Measurements from ENCODE around the gene ZNRF3. TPM values are rescaled to one million over a fixed set of nuclear protein-coding genes. Genes with fewer than 3 reads are reported as not detected.

Gene ZNRF3
- polyA plus RNA-seq, 1 experiment, result 1.1 TPM

GRCh38 chr22:29012101-29012433 is 128.7 kb downstream of the ZNRF3 start:
- Histone ChIP-seq H3K4me3 (ENCODE audit: low read depth, low read length) (no peak overlapping the region), H3K36me3 (ENCODE audit: control insufficient read depth, insufficient read depth, low read length) (no peaks in the 10 kb centered on the region), H3K27me3 (ENCODE audit: control insufficient read depth, insufficient read depth, low read length) (no peaks in the 10 kb centered on the region)
- no peak for DNase-seq (ENCODE audit: low read depth)
- ChIA-PET POLR2A (no interaction called here), CTCF (interaction anchor here (0.8 to 1.1 kb wide), 2 partner anchors 25 to 411 kb away, joined by 3 to 4 read pairs; no protein-coding TSS in a partner anchor)
- TF ChIP-seq, protein P1, sequence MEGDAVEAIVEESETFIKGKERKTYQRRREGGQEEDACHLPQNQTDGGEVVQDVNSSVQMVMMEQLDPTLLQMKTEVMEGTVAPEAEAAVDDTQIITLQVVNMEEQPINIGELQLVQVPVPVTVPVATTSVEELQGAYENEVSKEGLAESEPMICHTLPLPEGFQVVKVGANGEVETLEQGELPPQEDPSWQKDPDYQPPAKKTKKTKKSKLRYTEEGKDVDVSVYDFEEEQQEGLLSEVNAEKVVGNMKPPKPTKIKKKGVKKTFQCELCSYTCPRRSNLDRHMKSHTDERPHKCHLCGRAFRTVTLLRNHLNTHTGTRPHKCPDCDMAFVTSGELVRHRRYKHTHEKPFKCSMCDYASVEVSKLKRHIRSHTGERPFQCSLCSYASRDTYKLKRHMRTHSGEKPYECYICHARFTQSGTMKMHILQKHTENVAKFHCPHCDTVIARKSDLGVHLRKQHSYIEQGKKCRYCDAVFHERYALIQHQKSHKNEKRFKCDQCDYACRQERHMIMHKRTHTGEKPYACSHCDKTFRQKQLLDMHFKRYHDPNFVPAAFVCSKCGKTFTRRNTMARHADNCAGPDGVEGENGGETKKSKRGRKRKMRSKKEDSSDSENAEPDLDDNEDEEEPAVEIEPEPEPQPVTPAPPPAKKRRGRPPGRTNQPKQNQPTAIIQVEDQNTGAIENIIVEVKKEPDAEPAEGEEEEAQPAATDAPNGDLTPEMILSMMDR (IDR thresholded peaks at IDR 0.05; ENCODE audit: insufficient read depth, low read depth, low read length), result no peak

DNA sequence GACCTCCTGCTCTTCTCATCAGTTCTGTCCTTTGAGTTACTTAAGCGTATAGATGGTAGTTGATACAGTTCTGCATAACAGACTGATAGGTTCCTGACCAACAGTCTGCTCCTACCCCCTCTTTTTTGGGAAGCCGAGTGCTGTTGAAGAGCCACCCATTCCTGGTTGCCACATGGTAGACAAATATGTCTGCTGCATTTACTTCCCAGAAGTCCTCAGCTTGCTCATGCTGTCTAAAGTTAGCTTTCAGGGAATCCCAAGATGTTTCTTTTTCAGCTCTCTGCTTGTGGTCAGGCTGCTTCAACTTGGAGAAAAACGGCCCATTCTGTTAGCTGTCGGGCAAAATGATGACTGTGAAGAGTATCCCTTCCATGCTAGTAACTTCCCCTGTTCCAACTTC is 129.6 kb downstream of the ZNRF3 start:
- Histone ChIP-seq H3K36me3 (ENCODE audit: control insufficient read depth, insufficient read depth, low read length) (no peaks in the 10 kb centered on the region), H3K27me3 (ENCODE audit: control insufficient read depth, insufficient read depth, low read length) (no peaks in the 10 kb centered on the region), H3K4me3 (ENCODE audit: low read depth, low read length) (no peak overlapping the region)
- TF ChIP-seq, protein P1 (IDR thresholded peaks at IDR 0.05; ENCODE audit: insufficient read depth, low read depth, low read length), result no peak
- POLR2A ChIA-PET, result no interaction called here
- CTCF ChIA-PET, result interaction anchor here (1.1 to 2.4 kb wide), 3 partner anchors 9 to 412 kb away, joined by 4 to 11 read pairs (median 4); no protein-coding TSS in a partner anchor
- DNase-seq (ENCODE audit: low read depth), result no peak

DNA sequence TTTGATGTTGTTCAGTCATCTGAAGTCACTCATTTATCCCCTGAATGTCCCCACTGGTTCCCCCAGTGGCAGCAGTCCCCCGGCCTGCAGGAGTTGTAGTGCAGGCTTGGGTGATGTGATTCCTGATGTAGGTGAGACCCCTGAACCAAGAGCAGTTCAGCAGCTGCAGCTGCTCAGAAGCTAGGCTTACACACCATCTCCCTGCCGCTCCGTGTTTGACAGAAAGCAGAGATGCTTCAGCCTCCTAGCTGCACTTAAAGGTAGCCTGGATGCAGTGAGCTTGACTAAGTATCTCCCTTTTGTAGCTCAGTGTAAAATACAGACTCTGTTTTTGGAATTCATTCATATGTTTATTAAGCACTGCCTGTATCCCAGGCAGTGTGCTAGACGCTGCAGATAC is 130.9 kb downstream of the ZNRF3 start:
- Histone ChIP-seq H3K36me3 (ENCODE audit: control insufficient read depth, insufficient read depth, low read length) (no peaks in the 10 kb centered on the region), H3K4me3 (ENCODE audit: low read depth, low read length) (no peak overlapping the region), H3K27me3 (ENCODE audit: control insufficient read depth, insufficient read depth, low read length) (no peaks in the 10 kb centered on the region)
- ChIA-PET CTCF (interaction anchor here (1.6 to 2.4 kb wide), 2 partner anchors 9 to 14 kb away, joined by 6 to 11 read pairs; no protein-coding TSS in a partner anchor), POLR2A (no interaction called here)
- no peak for DNase-seq (ENCODE audit: low read depth)
- TF ChIP-seq, protein P1 (IDR thresholded peaks at IDR 0.05; ENCODE audit: insufficient read depth, low read depth, low read length), result no peak

- no peak overlapping the region for H3K4me3 ChIP-seq (ENCODE audit: low read depth, low read length)
- TF ChIP-seq, protein P1 (IDR thresholded peaks at IDR 0.05; ENCODE audit: insufficient read depth, low read depth, low read length), result no peak
- ChIA-PET CTCF (interaction anchor here (1.6 to 2.4 kb wide), 2 partner anchors 9 to 13 kb away, joined by 6 to 11 read pairs; no protein-coding TSS in a partner anchor), POLR2A (no interaction called here)
- no peaks in the 10 kb centered on the region for H3K27me3 ChIP-seq (ENCODE audit: control insufficient read depth, insufficient read depth, low read length)
- no peaks in the 10 kb centered on the region for H3K36me3 ChIP-seq (ENCODE audit: control insufficient read depth, insufficient read depth, low read length)
- no peak for DNase-seq (ENCODE audit: low read depth)
These were observed 131.4 kb downstream of the ZNRF3 start for GRCh38 chr22:29014773-29015172.

- CTCF ChIA-PET, result no interaction called here
- POLR2A ChIA-PET, result no interaction called here
These were observed 132.9 kb downstream of the ZNRF3 start for GRCh38 chr22:29016067-29016938.

More at GRCh38 chr22:29016067-29016938, 132.9 kb downstream of the ZNRF3 start:
- no peak overlapping the region for H3K4me3 ChIP-seq (ENCODE audit: low read depth, low read length)
- H3K27me3 ChIP-seq (ENCODE audit: control insufficient read depth, insufficient read depth, low read length), result no peaks in the 10 kb centered on the region
- TF ChIP-seq, protein P1 (IDR thresholded peaks at IDR 0.05; ENCODE audit: insufficient read depth, low read depth, low read length), result no peak
- no peaks in the 10 kb centered on the region for H3K36me3 ChIP-seq (ENCODE audit: control insufficient read depth, insufficient read depth, low read length)
- DNase-seq (ENCODE audit: low read depth), result no peak

Data from BJ (cell line).